ENCODE measurements around the gene CIAO1.
A peak's percentile ranks its signal among the peaks of the same experiment; 100 is the strongest.

CIAO1 gene

GRCh38 chr2:96238266-96238665 lies 27.8 kb upstream of the CIAO1 start:
- TF ChIP-seq POU2F2 (IDR thresholded peaks at IDR 0.05; ENCODE audit: low read depth, low read length) (no peak), POLR2AphosphoS5 (IDR thresholded peaks at IDR 0.05; ENCODE audit: low read depth, low read length) (no peak), TAF1 (IDR thresholded peaks at IDR 0.05; ENCODE audit: low read depth, low read length) (no peak), PAX5 (IDR thresholded peaks at IDR 0.05; ENCODE audit: insufficient read depth, low read length, severe bottlenecking) (no peak), POLR2A (IDR thresholded peaks at IDR 0.05; ENCODE audit: low read depth, low read length) (no peak), SPI1 (IDR thresholded peaks at IDR 0.05; ENCODE audit: low read depth, low read length) (no peak)
- no peak for FAIRE-seq
- DNase-seq (ENCODE audit: insufficient read length, low spot score): no peak

- FAIRE-seq (no peak), DNase-seq (ENCODE audit: insufficient read length, low spot score) (no peak)
Observed at GRCh38 chr2:96239091-96239490, 26.9 kb upstream of the CIAO1 start.

DNA sequence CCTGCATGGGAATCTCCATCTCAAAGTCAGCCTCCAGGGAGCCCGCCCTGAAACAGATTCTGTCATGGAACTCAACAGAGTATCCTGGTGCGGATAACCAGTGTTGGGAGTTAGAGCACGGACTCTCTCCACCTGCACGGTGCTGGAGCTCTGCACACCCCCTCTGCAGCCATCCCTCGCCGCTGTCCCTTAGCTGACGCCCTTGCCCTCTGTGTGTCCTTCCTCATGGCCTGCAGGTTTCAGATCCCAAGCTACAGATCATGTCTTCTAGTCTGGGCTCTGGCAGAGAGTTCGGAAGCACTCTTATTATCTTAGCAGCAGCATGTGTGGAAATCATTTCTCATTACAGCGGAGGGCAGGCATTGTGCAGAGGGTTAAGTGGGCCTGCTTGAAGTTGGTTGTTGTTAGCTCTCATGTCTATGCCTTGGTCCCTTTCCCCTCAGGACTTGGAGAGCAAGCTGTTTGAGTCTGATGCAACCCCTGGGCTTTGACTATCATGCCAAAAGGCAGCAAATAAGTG lies 26.2 kb upstream of the CIAO1 start:
- TF ChIP-seq TAF1 (IDR thresholded peaks at IDR 0.05; ENCODE audit: low read depth, low read length) (no peak), POU2F2 (IDR thresholded peaks at IDR 0.05; ENCODE audit: low read depth, low read length) (no peak), SPI1 (IDR thresholded peaks at IDR 0.05; ENCODE audit: low read depth, low read length) (no peak), POLR2A (IDR thresholded peaks at IDR 0.05; ENCODE audit: low read depth, low read length) (no peak), PAX5 (IDR thresholded peaks at IDR 0.05; ENCODE audit: insufficient read depth, low read length, severe bottlenecking) (no peak), POLR2AphosphoS5 (IDR thresholded peaks at IDR 0.05; ENCODE audit: low read depth, low read length) (no peak)
- DNase-seq (ENCODE audit: insufficient read length, low spot score) (no peak), FAIRE-seq (no peak)

More at GRCh38 chr2:96239091-96239490, 26.9 kb upstream of the CIAO1 start:
- no peak for TF ChIP-seq POU2F2 (IDR thresholded peaks at IDR 0.05; ENCODE audit: low read depth, low read length)
- no peak for TF ChIP-seq POLR2A (IDR thresholded peaks at IDR 0.05; ENCODE audit: low read depth, low read length)
- no peak for TF ChIP-seq PAX5 (IDR thresholded peaks at IDR 0.05; ENCODE audit: insufficient read depth, low read length, severe bottlenecking)
- no peak for TF ChIP-seq POLR2AphosphoS5 (IDR thresholded peaks at IDR 0.05; ENCODE audit: low read depth, low read length)
- no peak for TF ChIP-seq TAF1 (IDR thresholded peaks at IDR 0.05; ENCODE audit: low read depth, low read length)
- TF ChIP-seq SPI1 (IDR thresholded peaks at IDR 0.05; ENCODE audit: low read depth, low read length): no peak

GRCh38 chr2:96240341-96241038 lies 25.5 kb upstream of the CIAO1 start:
- FAIRE-seq (no peak), DNase-seq (ENCODE audit: insufficient read length, low spot score) (no peak)
- no peak for TF ChIP-seq POLR2A (IDR thresholded peaks at IDR 0.05; ENCODE audit: low read depth, low read length)
- TF ChIP-seq PAX5 (IDR thresholded peaks at IDR 0.05; ENCODE audit: insufficient read depth, low read length, severe bottlenecking): no peak
- no peak for TF ChIP-seq POLR2AphosphoS5 (IDR thresholded peaks at IDR 0.05; ENCODE audit: low read depth, low read length)
- no peak for TF ChIP-seq POU2F2 (IDR thresholded peaks at IDR 0.05; ENCODE audit: low read depth, low read length)
- TF ChIP-seq TAF1 (IDR thresholded peaks at IDR 0.05; ENCODE audit: low read depth, low read length): no peak
- no peak for TF ChIP-seq SPI1 (IDR thresholded peaks at IDR 0.05; ENCODE audit: low read depth, low read length)

- FAIRE-seq (no peak), DNase-seq (ENCODE audit: insufficient read length, low spot score) (no peak)
- TF ChIP-seq PAX5 (IDR thresholded peaks at IDR 0.05; ENCODE audit: insufficient read depth, low read length, severe bottlenecking) (no peak), POU2F2 (IDR thresholded peaks at IDR 0.05; ENCODE audit: low read depth, low read length) (no peak), POLR2AphosphoS5 (IDR thresholded peaks at IDR 0.05; ENCODE audit: low read depth, low read length) (no peak), SPI1 (IDR thresholded peaks at IDR 0.05; ENCODE audit: low read depth, low read length) (no peak), TAF1 (IDR thresholded peaks at IDR 0.05; ENCODE audit: low read depth, low read length) (no peak), POLR2A (IDR thresholded peaks at IDR 0.05; ENCODE audit: low read depth, low read length) (no peak)
Observed at GRCh38 chr2:96241227-96241626, 24.8 kb upstream of the CIAO1 start.

GRCh38 chr2:96241900-96242611 lies 24.0 kb upstream of the CIAO1 start:
- peak; percentile 89 for FAIRE-seq
- TF ChIP-seq SPI1 (IDR thresholded peaks at IDR 0.05; ENCODE audit: low read depth, low read length): peak; percentile 55
- TF ChIP-seq POLR2A (IDR thresholded peaks at IDR 0.05; ENCODE audit: low read depth, low read length): no peak; the same call in 1 of the 2 replicates
- DNase-seq (ENCODE audit: insufficient read length, low spot score): no peak

DNA sequence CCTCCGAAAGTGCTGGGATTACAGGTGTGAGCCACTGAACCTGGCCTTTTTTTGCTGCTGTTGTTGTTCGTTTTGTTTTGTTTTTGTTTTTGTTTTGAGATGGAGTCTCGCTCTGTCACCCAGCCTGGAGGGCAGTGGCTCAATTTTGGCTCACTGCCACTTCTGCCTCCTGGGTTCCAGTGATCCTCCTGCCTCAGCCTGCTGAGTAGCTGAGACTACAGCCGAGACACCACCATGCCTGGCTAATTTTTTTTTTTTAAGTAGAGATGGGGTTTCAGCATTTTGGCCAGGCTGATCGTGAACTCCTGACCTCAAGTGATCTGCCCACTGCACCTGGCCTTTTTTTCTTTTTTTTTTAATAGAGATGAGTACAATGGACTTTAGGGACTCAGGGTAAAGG lies 22.2 kb upstream of the CIAO1 start:
- no peak for DNase-seq (ENCODE audit: insufficient read length, low spot score)
- TF ChIP-seq PAX5 (IDR thresholded peaks at IDR 0.05; ENCODE audit: insufficient read depth, low read length, severe bottlenecking): no peak
- no peak for TF ChIP-seq SPI1 (IDR thresholded peaks at IDR 0.05; ENCODE audit: low read depth, low read length)
- TF ChIP-seq POLR2A (IDR thresholded peaks at IDR 0.05; ENCODE audit: low read depth, low read length): no peak
- no peak for TF ChIP-seq POLR2AphosphoS5 (IDR thresholded peaks at IDR 0.05; ENCODE audit: low read depth, low read length)
- TF ChIP-seq POU2F2 (IDR thresholded peaks at IDR 0.05; ENCODE audit: low read depth, low read length): no peak
- no peak for TF ChIP-seq TAF1 (IDR thresholded peaks at IDR 0.05; ENCODE audit: low read depth, low read length)
- FAIRE-seq: no peak

DNA sequence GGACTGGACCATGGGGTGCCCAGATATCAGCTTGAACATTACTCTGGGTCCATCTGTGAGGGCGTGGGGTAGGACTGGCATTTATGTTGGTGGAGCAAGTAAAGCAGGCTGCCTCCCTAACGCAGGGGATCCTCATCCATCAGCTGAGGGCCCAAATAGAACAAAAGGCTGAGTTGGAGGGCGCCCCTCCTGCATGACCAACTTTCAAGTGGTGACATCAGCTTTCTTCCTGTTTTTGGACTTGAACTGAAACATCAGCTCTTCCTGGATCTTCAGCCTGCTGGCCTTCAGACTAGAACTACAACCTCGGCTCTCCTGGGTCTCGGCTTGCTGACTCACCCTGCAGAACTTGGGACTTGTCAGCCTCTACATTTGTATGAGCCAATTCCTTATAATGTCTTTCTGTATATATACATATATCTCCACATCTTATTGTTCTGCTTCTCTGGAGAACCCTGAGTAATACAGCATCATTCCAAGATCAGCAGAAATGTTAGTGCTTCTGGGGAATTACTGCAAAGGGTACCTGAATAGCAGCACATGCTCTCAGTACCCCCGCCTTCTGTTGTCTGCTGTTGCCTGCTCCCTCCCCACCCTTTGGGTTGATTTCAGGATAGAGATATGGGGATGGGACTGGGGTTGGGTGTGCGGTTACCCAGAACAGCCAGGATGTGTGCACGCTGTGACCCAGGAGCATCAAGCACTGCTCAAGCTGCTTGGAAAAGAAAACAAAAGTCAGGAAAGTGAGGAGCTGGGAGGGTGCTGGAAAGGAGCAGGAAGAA lies 20.2 kb upstream of the CIAO1 start:
- FAIRE-seq (peak; percentile 62), DNase-seq (ENCODE audit: insufficient read length, low spot score) (no peak)
- TF ChIP-seq POLR2A (IDR thresholded peaks at IDR 0.05; ENCODE audit: low read depth, low read length) (no peak), SPI1 (IDR thresholded peaks at IDR 0.05; ENCODE audit: low read depth, low read length) (no peak), POU2F2 (IDR thresholded peaks at IDR 0.05; ENCODE audit: low read depth, low read length) (no peak), TAF1 (IDR thresholded peaks at IDR 0.05; ENCODE audit: low read depth, low read length) (no peak), POLR2AphosphoS5 (IDR thresholded peaks at IDR 0.05; ENCODE audit: low read depth, low read length) (no peak), PAX5 (IDR thresholded peaks at IDR 0.05; ENCODE audit: insufficient read depth, low read length, severe bottlenecking) (no peak)

DNA sequence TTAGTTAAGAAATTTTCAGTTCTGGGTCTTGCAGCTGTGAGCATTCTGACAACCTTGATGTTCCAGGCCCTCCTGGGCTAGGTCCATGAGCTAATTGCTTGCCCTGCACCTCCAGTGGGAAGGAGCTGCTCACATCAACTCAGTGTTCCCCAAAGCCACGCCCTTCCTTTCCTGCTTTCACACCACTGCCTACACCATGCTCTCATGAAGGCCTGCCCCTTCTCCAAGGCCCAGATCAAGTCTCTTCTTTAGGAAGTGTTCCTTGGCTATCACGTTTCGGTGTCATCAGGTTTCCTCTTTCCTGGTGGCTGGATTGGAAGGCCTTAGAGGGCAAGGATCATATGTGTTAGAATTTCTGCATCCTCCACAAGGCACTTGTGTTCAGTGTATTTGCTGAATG lies 19.0 kb upstream of the CIAO1 start:
- TF ChIP-seq POLR2AphosphoS5 (IDR thresholded peaks at IDR 0.05; ENCODE audit: low read depth, low read length) (no peak), SPI1 (IDR thresholded peaks at IDR 0.05; ENCODE audit: low read depth, low read length) (no peak), TAF1 (IDR thresholded peaks at IDR 0.05; ENCODE audit: low read depth, low read length) (no peak), PAX5 (IDR thresholded peaks at IDR 0.05; ENCODE audit: insufficient read depth, low read length, severe bottlenecking) (no peak), POU2F2 (IDR thresholded peaks at IDR 0.05; ENCODE audit: low read depth, low read length) (no peak), POLR2A (IDR thresholded peaks at IDR 0.05; ENCODE audit: low read depth, low read length) (no peak)
- FAIRE-seq (no peak), DNase-seq (ENCODE audit: insufficient read length, low spot score) (no peak)
